GM19397 (cell line): ENCODE measurements around the gene CXorf38.
"Not testable (repeated sequence)": the region's sequence is repeated elsewhere in the genome, so short reads cannot be mapped to it uniquely, and the experiment has no call there.

Source experiments
- ATAC-seq: cut with Tn5 transposase; IDR thresholded peaks from one replicate; pipeline ENCODE4 v1.9.1; 2021; ENCODE audit warnings: mild to moderate bottlenecking, moderate library complexity; ENCODE audit not compliant: unreplicated experiment

CXorf38 gene

GRCh38 chrX:40632199-40632598 lies 15.2 kb downstream of the CXorf38 start:
- ATAC-seq = no peak

GRCh38 chrX:40628506-40628905 lies 18.9 kb downstream of the CXorf38 start:
- ATAC-seq = no peak

GRCh38 chrX:40625294-40625693 lies 22.1 kb downstream of the CXorf38 start:
- ATAC-seq = no peak

- ATAC-seq = no peak
Observed at GRCh38 chrX:40623665-40624064, 23.7 kb downstream of the CXorf38 start.

GRCh38 chrX:40623139-40623536 lies 24.2 kb downstream of the CXorf38 start, which contains the start of gene MPC1L:
Gene MPC1L, plus strand, starts transcription at chrX:40623428. Its CDS starts 138 bp downstream, at chrX:40623566.
- no peak for ATAC-seq

- no peak for ATAC-seq
Observed at GRCh38 chrX:40622479-40623138, 24.8 kb downstream of the CXorf38 start.

GRCh38 chrX:40617566-40617965 lies 29.8 kb downstream of the CXorf38 start:
- ATAC-seq = no peak

- no peak for ATAC-seq
Observed at GRCh38 chrX:40615976-40616375, 31.4 kb downstream of the CXorf38 start.

GRCh38 chrX:40612511-40612910 lies 34.9 kb downstream of the CXorf38 start:
- no peak for ATAC-seq

GRCh38 chrX:40607381-40607780 lies 40.0 kb downstream of the CXorf38 start:
- ATAC-seq = no peak

- no peak for ATAC-seq
Observed at GRCh38 chrX:40603446-40603845, 43.9 kb downstream of the CXorf38 start.

GRCh38 chrX:40589616-40590321 lies 57.6 kb downstream of the CXorf38 start:
- not testable (repeated sequence) for ATAC-seq

- not testable (repeated sequence) for ATAC-seq
Observed at GRCh38 chrX:40587623-40588022, 59.7 kb downstream of the CXorf38 start.

GRCh38 chrX:40582811-40583210 lies 64.5 kb downstream of the CXorf38 start:
- no peak for ATAC-seq

GRCh38 chrX:40582178-40582577 lies 65.2 kb downstream of the CXorf38 start:
- ATAC-seq = not testable (repeated sequence)

- ATAC-seq = no peak
Observed at GRCh38 chrX:40581336-40581920, 65.9 kb downstream of the CXorf38 start.

- ATAC-seq = peak; percentile 95
Observed at GRCh38 chrX:40580537-40581335, 66.6 kb downstream of the CXorf38 start, which contains the start of gene ATP6AP2. Gene ATP6AP2, plus strand, starts transcription at chrX:40580970. Its CDS starts 96 bp downstream, at chrX:40581066.

GRCh38 chrX:40579900-40580536 lies 67.3 kb downstream of the CXorf38 start:
- peak; percentile 36 for ATAC-seq

GRCh38 chrX:40579141-40579540 lies 68.2 kb downstream of the CXorf38 start:
- no peak for ATAC-seq

- ATAC-seq = no peak
Observed at GRCh38 chrX:40578039-40578695, 69.2 kb downstream of the CXorf38 start.
